Neuron (in vitro differentiated cells): ENCODE results near the gene PTPRA.

Experiments
- H2AFZ ChIP-seq: one replicate; pipeline ENCODE4 v1.6.1; 2013; ENCODE audit warnings: low read depth, mild to moderate bottlenecking, inconsistent platforms, low read length, moderate library complexity
- H3K27me3 ChIP-seq: one replicate; pipeline ENCODE4 v1.6.1; 2013; ENCODE audit warnings: low read length; ENCODE audit not compliant: insufficient read depth
- H3K36me3 ChIP-seq: one replicate; pipeline ENCODE4 v1.6.1; 2013; ENCODE audit warnings: low read length; ENCODE audit not compliant: insufficient read depth
- H3K4me1 ChIP-seq: one replicate; pipeline ENCODE4 v1.6.1; 2013; ENCODE audit warnings: low read length; ENCODE audit not compliant: insufficient read depth
- H3K4me3 ChIP-seq: 2 replicates; pipeline ENCODE4 v1.5.1; 2013; ENCODE audit warnings: mild to moderate bottlenecking, low read length, moderate library complexity
- H3K9me3 ChIP-seq: one replicate; pipeline ENCODE4 v1.6.1; 2013; ENCODE audit warnings: low read length

PTPRA gene

DNA sequence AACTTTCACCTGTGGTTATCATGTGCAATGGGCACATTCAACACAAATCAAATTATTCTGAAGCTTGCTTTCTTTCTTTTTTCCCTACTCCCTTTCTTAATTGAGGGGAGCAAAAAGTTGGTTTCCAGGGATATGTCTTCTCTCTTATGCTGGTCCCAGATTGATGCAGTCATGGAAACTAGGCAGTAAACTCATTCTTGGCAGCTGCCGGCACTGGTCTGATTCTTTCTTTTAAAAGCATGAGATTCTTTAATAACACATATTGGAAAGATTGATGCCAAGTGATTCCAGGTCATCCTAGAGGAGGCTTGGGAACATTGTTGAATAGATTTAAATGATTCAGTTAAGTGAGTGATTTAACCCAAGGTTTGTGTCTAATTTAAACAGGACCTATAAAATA is 29.0 kb downstream of the PTPRA start:
- no peak overlapping the region for H3K4me3 ChIP-seq
- peaks cover 2% of the 10 kb centered on the region for H3K4me1 ChIP-seq
- H3K27me3 ChIP-seq, result no peaks in the 10 kb centered on the region

DNA sequence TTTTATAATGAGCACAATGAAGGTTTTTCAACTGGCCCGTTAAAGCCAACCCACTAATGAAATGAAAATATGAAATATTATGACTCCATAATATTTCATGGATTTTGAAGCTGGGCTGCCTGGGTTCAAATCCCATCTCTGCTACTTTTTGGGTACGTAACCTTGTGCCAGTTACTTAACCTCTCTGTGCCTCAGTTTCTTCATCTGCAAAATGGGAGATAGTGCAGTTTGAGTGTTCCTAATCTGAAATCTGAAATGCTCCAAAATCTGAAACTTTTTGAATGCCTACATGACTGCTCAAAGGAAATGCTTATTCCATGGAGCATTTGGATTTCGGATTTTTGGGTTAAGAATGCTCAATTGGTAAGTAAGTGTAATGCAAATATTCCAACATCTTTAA is 29.5 kb downstream of the PTPRA start:
- Histone ChIP-seq H3K4me3 (no peak overlapping the region), H3K36me3 (peaks cover 7% of the 10 kb centered on the region), H2AFZ (no peak overlapping the region)

More for the DNA sequence above, 29.0 kb downstream of the PTPRA start:
- Histone ChIP-seq H3K9me3 (peaks cover 5% of the 10 kb centered on the region), H3K36me3 (peaks cover 7% of the 10 kb centered on the region), H2AFZ (no peak overlapping the region)

DNA sequence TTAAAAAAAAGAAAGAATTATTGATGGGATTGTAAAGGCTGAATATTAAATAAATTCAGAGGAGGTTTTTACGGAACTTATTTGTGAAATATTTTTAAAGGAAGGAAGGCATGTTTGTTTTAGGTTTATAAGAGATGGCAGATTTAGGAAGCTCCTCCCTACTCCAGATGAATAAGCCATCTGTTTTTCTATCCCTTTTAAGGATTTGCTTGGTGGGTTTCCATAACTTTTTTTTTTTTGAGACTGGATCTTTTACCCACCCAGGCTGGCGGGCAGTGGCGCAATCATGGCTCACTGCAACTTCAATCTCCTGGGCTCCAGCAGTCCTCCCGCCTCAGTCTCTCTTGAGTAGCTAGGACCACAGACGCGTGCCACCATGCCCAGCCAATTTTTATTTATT is 30.4 kb downstream of the PTPRA start:
- Histone ChIP-seq H3K9me3 (peaks cover 5% of the 10 kb centered on the region), H3K36me3 (peaks cover 7% of the 10 kb centered on the region), H3K4me3 (no peak overlapping the region), H3K4me1 (peaks cover 5% of the 10 kb centered on the region), H2AFZ (no peak overlapping the region), H3K27me3 (no peaks in the 10 kb centered on the region)

More for the DNA sequence above, 29.5 kb downstream of the PTPRA start:
- H3K27me3 ChIP-seq, result no peaks in the 10 kb centered on the region
- peaks cover 5% of the 10 kb centered on the region for H3K4me1 ChIP-seq
- H3K9me3 ChIP-seq, result peaks cover 5% of the 10 kb centered on the region

DNA sequence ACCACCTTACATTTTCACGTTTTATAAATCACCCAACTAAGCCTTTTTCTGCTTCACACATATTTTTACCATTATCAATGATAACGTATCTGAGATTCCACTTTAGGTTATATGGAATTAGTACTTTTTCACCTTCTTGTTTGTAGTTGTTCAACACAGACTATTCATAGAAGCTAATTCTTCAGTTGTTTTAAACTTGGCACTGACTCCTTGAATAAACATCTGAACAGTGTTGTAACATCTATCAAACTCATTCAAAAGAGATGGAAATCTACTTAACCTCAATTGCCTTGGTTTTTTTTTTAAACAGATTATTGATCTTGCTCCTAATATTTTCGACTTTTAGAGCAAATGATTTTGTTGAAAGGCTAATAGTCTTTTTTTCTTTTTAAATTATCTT is 34.2 kb downstream of the PTPRA start:
- no peaks in the 10 kb centered on the region for H3K27me3 ChIP-seq
- peaks cover 2% of the 10 kb centered on the region for H3K36me3 ChIP-seq
- H3K9me3 ChIP-seq, result peaks cover 5% of the 10 kb centered on the region
- H2AFZ ChIP-seq, result no peak overlapping the region
- peaks cover 5% of the 10 kb centered on the region for H3K4me1 ChIP-seq
- no peak overlapping the region for H3K4me3 ChIP-seq

DNA sequence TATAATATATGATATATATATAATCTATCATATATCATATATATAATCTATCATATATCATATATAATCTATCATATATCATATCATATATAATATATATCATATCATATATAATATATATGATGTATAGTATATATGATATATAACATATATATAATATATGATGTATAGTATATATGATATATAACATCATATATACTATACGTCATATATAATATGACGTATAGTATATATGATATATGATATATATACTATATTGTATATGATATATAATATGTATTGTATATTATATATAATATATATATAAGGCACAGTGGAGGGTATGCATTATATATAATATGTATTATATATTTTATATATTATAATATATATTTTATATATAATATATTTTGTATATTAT is 36.7 kb downstream of the PTPRA start:
- Histone ChIP-seq H2AFZ (no peak overlapping the region), H3K4me3 (no peak overlapping the region), H3K27me3 (no peaks in the 10 kb centered on the region), H3K4me1 (peaks cover 5% of the 10 kb centered on the region), H3K9me3 (peaks cover under 1% of the 10 kb centered on the region), H3K36me3 (no peaks in the 10 kb centered on the region)

DNA sequence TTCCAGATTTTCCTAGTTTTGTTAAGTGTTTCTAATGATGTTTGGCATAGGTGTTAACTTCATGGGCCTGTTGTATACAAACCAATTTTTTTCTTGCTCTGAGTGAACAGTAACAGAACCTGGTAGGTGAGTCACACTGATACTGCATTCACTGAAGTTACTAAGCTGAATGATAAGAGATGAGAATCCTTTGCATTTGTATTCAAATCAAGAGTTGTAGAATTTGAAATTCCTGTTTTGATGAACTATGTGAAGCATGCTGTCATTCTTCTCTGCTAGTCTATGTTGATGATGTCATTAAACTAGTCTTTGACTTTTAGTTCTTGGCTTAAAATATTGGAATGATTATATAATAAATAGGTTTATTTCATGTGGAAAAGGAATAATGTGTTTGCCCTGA is 37.9 kb downstream of the PTPRA start:
- no peaks in the 10 kb centered on the region for H3K27me3 ChIP-seq
- no peak overlapping the region for H2AFZ ChIP-seq
- H3K4me1 ChIP-seq, result peaks cover 5% of the 10 kb centered on the region
- H3K4me3 ChIP-seq, result no peak overlapping the region
- no peaks in the 10 kb centered on the region for H3K36me3 ChIP-seq
- no peaks in the 10 kb centered on the region for H3K9me3 ChIP-seq

DNA sequence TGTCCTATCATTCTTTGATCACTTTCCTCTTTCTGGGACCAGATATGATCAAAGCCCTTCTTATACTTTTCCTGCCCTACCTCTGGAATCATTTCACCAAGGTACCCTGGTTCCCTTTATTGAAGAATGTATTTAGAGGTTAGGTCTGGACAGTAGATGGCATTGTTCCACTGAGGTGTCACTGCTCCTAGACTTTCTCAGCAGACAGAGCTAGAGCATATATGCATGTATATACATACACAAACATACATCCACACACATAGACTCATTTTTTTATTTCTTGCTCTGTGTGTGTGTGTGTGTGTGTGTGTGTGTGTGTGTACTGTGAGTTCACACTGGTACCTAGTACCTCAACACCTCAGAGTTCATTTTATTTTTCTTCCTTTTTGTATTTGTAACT is 40.9 kb downstream of the PTPRA start:
- H3K9me3 ChIP-seq, result peaks cover 3% of the 10 kb centered on the region
- no peaks in the 10 kb centered on the region for H3K4me1 ChIP-seq
- no peaks in the 10 kb centered on the region for H3K27me3 ChIP-seq
- H2AFZ ChIP-seq, result no peak overlapping the region
- no peak overlapping the region for H3K4me3 ChIP-seq
- no peaks in the 10 kb centered on the region for H3K36me3 ChIP-seq

DNA sequence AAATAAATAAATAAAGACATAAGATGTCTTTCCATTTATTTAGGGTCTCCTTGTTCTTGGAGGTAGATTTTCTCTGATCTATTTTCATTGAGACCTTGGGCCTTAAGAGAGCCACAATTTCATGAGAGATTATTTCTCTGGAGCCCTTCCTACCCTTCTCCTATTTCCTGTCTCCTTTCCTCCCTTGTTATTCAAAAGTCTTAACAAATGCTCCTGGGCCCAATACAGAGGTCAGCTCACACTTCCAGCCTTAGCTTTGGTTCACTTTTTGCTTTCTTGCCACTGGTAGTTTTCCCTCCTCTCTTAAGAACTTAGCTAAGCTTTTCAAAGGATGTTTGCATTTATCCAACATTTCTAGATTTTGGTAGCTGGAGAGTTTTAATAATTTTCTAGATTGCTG is 44.0 kb downstream of the PTPRA start:
- H3K9me3 ChIP-seq, result peaks cover 3% of the 10 kb centered on the region
- no peak overlapping the region for H3K4me3 ChIP-seq
- H3K27me3 ChIP-seq, result no peaks in the 10 kb centered on the region
- no peak overlapping the region for H2AFZ ChIP-seq
- no peaks in the 10 kb centered on the region for H3K4me1 ChIP-seq
- H3K36me3 ChIP-seq, result no peaks in the 10 kb centered on the region

DNA sequence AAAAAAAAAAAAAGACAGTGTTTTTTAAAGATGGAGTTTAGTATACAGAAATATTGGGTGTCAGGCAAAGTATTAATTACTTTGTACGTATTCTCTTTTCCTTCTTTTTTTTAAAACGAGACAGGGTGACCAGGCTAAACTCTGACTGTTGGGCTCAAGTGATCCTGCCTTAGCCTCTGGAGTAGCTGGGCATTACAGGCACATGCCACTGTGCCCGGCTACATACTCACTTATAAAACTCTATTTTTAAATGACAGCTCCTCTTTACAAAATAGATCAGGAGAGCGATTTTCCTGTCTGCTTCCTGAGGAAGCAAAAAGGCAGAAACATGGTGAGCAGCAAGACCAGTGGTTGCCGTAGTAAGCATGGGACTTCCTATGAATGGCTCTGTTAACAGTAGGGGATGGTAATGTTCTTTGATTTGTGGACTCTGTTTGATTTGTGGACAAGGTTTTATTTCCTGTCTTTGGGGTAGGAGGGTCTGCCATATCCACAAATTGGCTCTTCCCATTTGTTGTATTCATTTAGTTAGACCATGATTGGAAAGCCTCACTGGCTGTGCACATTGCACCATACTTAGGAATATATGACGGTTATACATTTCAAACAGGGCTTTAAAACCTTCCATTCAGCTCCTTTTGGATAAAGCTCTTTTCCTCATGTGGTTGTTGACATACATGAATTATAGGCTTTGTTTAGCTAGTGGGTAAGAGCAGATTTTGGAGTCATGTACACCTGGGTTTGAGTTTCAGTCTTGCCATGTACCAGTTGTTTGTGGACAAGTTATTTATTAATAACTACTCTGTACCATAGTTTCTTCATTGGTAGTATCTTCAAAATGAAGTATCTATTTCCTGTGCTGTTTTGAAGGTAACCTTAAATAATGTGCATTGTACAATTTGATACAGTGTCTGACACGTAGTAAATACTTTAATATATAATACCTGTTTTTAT is 45.1 kb downstream of the PTPRA start:
- Histone ChIP-seq H3K4me3 (no peak overlapping the region), H3K36me3 (peaks cover 5% of the 10 kb centered on the region), H3K9me3 (peaks cover 3% of the 10 kb centered on the region), H2AFZ (no peak overlapping the region), H3K4me1 (no peaks in the 10 kb centered on the region), H3K27me3 (no peaks in the 10 kb centered on the region)

DNA sequence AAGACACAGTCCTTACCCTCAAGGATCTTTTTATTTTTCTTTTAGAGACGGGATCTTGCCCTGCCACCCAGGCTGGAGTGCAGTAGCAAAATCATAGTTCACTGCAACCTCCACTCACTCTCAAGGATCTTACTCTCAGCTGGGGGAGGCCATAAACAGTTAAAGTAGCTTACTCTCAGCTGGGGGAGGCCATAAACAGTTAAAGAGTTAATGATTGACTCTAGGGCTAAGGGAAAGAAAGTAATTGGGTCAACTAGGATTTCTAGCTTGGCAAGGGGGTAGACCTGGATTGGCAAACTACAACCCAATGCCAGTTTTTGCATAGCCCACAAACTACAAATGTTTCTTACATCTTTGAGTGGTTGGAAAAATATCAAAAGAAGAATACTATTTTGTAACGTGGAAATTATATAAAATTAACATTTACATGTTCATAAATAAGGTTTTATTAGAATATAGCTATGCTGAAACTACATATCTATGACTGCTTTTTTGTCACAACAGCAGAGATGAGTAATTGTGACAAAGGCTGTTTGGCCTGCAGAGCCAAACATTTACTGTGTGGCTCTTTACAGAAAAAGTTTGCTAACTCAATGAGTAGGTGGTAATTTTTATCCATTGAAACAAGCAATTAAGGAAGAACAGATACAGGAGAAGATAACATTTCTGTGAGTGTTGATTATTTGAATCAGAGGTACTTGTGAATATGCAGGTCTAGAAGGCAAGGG is 46.4 kb downstream of the PTPRA start:
- peaks cover 3% of the 10 kb centered on the region for H3K9me3 ChIP-seq
- no peaks in the 10 kb centered on the region for H3K27me3 ChIP-seq
- H3K36me3 ChIP-seq, result peaks cover 14% of the 10 kb centered on the region
- H3K4me1 ChIP-seq, result no peaks in the 10 kb centered on the region
- no peak overlapping the region for H2AFZ ChIP-seq
- no peak overlapping the region for H3K4me3 ChIP-seq

DNA sequence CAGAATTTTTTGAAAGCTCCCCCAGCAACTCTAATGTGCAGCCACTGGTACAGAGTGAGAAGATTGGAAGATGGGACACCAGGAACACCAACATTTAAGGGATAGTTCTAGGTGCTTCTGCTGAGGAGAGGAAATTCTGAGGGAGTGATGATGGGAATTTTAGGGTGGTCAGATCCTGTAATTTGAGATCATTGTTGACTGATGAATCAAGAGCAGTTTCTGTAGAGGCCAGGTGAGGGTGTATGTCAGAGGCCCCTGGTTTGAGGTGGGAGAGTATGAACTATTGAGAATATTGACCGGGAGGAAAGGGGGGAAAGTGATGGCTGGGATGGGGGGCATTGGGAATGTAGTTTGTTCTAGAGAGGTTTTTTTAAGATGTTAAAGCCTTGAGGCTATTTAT is 47.2 kb downstream of the PTPRA start:
- Histone ChIP-seq H2AFZ (no peak overlapping the region), H3K4me3 (no peak overlapping the region), H3K4me1 (no peaks in the 10 kb centered on the region), H3K27me3 (no peaks in the 10 kb centered on the region), H3K9me3 (peaks cover 3% of the 10 kb centered on the region), H3K36me3 (peaks cover 20% of the 10 kb centered on the region)

DNA sequence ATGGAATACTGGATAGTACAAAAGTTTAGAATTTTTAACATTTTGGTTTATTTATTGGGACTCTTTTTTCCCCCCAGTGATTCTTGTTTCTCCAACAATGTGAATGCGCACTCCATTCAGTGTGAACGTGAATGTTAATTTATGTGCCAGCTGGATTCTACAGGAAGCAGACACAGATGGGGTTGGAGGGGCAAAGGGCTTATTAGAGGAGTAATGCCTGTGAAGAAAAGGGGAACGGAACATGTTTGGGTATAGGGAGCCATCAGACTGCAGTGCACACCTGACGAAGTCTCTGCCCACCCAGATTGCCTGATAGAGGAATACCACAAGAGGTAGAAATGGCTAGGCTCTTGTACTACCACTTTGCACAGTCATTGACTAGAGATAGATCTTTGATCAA is 48.2 kb downstream of the PTPRA start:
- Histone ChIP-seq H3K4me3 (no peak overlapping the region), H3K36me3 (peaks cover 28% of the 10 kb centered on the region), H3K4me1 (no peaks in the 10 kb centered on the region), H3K27me3 (no peaks in the 10 kb centered on the region), H3K9me3 (no peaks in the 10 kb centered on the region), H2AFZ (no peak overlapping the region)

DNA sequence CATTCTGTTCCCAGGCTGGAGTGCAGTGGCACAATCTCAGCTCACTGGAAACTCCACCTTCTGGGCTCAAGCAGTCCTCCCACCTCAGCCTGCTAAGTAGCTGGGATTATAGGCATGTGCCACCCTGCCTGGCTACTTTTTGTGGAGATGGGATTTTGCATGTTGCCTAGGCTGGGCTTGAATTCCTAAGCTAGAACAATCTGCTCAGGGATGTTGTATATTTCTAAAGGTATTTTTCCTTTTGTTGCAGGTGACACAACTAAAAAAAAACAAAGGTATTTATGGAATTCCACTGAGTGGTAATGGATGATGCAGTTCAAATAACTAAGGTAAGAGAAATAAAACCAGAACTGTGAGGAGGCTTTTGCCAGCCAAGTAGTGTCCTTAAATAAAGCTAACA is 49.7 kb downstream of the PTPRA start:
- no peak overlapping the region for H3K4me3 ChIP-seq
- peaks cover 34% of the 10 kb centered on the region for H3K36me3 ChIP-seq
- H3K4me1 ChIP-seq, result no peaks in the 10 kb centered on the region
- H2AFZ ChIP-seq, result no peak overlapping the region
- no peaks in the 10 kb centered on the region for H3K27me3 ChIP-seq
- no peaks in the 10 kb centered on the region for H3K9me3 ChIP-seq
